HG02943 (cell line): ENCODE data around the gene CRIM1.

Experiments
- ATAC-seq: cut with Tn5 transposase; IDR thresholded peaks from one replicate; pipeline ENCODE4 v1.9.1; 2021; ENCODE audit warnings: mild to moderate bottlenecking, low read depth, moderate library complexity; ENCODE audit not compliant: unreplicated experiment

The CRIM1 gene

DNA sequence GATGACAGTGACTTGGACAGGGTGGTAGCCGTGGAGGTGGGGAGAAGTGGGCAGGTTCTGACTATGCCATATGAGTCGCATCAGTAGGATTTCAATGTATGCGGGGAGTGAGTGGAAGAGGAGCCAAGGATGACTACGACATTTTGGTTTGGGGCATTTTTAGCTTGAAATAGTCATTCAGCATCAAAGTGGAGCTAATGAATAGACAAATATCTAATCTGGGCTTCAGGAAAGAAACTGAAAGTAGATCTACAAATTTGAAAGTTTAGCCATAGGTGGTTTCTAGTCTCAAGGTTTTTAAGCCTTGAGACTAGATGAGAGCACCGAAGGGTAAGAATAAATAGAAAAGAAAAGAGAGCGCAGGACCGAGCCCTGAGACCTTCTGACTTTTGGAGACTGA lies 184.1 kb downstream of the CRIM1 start:
- peak; percentile 65 for ATAC-seq

DNA sequence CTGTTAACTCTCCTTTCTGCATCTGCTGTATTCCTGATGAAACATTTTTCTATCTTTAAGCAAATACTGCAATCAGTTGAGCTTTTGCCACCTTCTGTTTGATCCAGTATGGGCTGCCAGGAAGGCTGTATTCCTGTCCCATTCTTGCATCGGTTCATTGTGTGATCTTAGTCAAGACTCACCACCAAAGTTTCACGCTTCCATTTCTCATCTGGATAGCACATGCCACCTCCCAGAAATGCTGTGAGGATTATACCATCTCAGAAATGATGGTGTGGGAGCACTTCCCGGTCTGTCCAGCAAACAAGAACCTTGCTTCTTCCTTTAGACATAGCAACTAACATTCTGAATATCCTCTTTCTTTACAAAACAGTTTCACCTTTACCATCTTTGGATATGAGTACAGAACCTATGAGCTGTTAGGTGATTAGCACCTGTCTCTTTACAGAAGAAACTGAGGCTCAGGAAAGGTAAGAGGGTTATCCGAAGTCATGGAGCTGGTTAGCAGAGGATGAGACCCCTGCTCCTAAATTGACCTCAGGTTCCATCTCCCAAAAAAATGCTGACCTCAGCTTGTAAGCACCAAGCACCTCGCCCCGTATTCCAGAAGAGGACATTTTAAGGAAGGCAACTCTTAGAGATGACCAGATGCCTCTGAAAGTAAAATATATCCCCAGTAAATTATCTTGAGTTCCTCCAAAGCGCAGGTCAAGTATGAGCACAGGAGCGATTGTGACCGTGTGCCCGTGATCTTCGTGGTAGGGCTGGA lies 185.6 kb downstream of the CRIM1 start:
- ATAC-seq: no peak

DNA sequence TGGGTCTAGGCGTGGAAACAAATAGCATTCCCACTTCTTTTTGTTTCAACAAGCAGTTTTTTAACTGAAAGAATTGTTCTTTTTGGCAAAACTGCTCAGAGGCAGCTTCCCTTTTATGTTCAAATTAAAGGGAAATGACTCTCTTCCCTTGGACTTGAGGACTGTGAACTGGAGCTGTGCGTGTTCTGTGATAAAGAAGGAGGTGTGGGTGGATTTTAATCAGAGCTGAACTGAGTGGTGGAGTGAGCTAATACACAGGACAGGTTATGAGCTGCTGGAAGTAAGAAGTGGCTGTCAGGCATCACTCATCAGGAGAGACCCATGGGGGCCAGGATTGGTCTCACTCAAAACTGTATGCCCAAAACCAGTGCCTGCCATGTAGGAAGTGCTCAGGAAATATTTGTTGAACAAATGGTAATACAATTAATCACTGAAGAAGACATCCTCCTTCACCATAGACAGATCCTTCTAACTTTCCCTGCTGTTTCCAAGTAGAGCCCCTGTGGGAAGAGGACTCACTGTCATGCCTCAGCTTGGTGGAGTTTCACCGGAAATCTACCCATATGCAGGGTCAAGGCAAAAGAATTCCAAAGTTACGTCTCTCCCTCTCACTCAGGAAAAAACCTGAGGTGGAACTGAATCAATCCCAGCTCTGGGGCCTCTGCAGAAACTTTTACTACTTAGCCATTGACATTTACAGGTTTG lies 186.5 kb downstream of the CRIM1 start:
- no peak for ATAC-seq

DNA sequence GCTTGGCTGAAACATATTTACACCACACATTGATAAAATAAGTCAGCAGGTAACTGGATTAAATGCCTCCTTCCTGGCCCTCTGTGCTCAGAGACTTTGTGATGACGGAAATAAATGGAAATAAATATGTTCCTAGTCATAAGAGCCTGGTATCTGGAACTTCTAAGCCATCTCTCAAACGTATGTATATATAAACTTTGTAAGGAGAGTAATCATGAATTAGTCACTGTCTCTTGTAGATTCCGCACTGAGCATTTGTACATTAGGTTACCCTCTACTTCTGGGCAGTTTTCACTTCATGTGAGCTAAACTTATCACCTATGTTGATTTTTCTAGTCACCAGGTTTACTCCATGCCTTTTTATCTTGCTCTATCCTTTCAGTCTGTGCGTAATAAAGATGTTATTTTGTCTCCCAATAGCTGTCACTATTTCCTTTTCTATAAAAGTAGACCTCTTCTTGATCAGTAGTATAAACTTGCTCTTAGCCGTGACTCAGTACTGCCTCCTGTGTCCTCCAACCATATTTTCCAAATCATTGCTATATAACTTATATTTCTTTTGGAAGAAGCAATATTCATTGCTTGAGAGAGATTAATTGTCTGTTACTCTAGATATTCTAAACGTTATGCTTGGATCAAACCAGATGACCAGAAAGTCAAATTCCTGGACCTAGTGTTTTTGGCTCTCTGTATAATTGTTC lies 189.2 kb downstream of the CRIM1 start:
- no peak for ATAC-seq

DNA sequence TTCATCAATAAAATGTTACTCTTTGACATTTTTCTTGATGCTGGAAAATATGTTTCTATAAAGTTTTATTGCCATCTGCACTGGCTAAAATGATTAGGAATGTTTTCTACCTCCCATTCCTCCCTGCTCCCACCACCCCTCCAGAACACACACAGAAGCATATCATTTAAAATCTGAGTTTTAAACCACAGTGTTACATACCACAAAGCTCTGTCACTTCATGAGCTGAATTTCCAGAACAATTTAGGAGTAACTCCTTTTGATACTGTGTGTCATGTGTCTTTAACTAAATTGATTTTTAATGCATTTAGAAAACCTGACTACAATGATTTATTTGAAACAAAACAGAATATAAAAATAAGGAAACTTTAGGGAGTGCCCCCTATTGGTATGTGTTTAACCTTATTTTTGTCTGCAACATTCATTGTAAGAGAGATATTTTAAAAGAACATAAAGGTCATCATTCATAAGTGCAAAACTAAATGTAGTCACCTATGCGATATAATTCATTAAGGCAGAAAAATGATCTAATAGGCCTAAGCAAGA lies 190.4 kb downstream of the CRIM1 start:
- ATAC-seq: no peak

DNA sequence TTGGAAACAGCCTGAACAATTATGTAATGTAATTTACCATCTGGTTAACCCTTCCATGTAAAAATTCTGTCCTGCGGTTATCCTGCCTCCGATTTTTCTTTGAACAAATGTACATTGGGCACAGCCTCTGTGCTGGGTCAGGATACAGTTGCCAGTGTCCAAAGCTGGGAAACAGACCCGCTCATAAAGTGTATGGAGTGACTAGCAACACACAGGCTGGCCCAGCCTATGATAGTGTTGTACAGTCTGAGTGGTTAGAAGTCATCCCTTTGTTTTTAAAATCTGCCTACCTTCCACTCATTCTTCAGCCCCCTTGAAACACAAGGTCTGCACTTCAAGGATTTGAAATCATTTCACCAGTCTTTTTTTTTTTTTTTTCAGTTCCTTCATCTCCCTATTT lies 192.3 kb downstream of the CRIM1 start:
- ATAC-seq: no peak

DNA sequence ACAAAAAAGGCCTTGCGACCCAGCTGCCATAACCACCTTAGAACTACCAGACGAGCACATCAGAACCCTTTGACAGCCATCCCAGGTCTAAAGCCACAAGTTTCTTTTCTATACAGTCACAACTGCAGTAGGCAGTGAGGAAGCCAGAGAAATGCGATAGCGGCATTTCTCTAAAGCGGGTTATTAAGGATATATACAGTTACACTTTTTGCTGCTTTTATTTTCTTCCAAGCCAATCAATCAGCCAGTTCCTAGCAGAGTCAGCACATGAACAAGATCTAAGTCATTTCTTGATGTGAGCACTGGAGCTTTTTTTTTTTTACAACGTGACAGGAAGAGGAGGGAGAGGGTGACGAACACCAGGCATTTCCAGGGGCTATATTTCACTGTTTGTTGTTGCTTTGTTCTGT lies 193.6 kb downstream of the CRIM1 start:
- ATAC-seq: no peak

DNA sequence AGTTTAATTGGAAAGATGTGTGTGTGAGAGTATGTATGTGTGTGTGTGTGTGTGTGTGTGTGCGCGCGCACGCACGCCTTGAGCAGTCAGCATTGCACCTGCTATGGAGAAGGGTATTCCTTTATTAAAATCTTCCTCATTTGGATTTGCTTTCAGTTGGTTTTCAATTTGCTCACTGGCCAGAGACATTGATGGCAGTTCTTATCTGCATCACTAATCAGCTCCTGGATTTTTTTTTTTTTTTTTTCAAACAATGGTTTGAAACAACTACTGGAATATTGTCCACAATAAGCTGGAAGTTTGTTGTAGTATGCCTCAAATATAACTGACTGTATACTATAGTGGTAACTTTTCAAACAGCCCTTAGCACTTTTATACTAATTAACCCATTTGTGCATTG lies 194.4 kb downstream of the CRIM1 start:
- no peak for ATAC-seq

DNA sequence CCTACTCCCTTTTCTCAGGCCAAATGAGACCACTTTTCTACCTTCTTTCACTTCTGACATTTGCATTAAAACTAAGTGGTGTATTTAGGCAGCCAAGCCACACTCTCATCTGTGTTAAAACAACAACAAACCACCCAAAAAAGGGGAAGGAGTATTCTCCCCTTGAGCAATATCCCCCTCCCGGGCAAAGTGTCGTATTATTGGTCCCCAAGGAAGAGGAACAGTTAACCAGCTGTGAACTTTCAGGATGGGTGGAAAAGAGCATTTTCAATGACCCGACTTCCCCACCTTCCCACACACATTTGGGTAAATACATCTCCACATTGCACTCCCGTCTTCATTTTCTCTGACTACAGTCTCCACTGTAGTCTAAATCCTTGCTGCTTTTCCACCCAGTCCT lies 198.1 kb downstream of the CRIM1 start:
- no peak for ATAC-seq

DNA sequence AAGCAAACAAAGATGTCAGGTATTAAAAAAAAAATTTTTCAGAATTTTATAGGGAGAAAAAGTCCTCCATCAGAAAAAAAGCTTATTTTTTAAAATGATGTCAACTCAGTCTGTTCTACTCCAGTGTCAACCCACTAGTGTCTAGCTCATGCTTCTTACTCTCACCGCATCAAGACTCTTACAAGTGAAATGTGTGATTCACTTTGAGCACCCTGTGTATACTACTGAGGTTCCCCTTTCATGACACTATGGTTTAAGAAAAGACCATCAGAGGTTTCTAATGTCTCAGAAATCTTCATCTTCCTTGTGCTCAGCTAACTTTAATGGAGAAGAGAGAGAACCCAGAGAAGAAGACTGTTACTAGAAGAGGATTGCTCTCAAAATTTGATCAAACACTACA lies 199.0 kb downstream of the CRIM1 start:
- no peak for ATAC-seq

DNA sequence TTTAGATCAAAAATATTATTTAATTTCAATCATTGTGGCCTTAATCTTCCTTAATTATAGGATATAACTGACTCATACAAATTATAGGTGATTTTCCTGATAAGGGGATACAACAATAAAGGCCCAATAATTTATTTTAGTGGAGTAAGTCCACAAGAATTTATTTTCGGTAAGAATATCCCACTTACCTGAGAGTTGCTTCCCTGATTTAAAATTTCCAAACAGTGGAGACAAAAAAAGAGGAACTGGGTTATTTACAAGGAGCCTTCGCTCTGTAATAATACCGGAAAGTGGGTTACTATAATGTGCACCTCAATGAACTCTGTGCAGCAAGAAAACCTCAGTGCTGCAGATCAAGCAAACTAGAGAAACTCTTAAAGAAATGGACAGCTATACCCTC lies 200.2 kb downstream of the CRIM1 start:
- no peak for ATAC-seq

DNA sequence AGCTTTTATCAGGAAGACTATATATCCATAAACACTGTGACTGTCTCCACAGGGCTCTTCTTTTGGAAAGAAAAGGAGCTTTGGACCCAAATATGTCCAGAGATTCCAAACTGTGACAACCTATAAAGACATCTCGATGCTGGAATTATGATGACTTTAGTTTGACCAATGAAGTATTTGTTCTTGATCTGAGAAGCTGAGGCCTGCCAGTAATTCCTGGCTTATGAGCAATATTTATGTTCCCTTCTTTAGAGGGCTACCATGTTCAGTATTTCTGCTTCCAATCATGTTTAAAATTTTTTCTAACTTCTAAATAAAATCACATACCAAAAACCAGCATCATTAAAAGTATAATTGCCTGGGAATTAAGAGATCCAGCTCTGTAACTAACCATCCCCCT lies 201.3 kb downstream of the CRIM1 start:
- no peak for ATAC-seq

DNA sequence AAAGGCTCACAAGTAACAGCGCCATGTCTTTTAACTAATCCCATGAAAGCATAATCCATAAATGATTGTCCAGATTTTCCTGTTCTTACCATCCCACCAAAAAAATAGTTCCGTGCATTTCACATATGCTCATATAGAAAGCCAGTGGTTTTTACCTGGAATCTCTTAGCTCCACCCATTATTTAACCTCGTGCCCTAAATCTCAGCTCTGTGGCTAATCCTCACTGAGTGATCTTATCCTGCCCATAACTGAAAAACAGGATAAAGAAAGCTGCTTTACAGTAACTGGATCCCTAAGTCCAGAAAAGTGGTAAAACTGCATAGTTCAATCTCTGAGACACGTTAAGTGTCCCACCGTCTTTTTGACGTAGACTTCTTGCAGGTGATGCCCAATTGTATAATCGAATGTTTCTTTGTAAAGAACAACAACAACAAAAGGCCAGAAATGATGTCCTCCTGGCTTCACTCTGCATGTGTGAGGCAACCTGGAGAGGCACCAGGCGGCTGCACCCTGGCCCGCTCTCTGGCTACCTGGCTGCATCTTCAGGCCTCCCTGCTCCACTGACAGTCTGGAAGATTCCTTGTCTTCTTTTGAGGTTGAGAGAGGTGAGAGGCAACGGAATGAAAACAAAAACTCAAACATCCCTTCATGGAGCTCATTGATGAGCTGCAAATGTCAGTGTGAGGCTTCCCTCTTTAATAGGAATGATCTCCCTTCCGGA lies 203.8 kb downstream of the CRIM1 start:
- ATAC-seq: no peak

DNA sequence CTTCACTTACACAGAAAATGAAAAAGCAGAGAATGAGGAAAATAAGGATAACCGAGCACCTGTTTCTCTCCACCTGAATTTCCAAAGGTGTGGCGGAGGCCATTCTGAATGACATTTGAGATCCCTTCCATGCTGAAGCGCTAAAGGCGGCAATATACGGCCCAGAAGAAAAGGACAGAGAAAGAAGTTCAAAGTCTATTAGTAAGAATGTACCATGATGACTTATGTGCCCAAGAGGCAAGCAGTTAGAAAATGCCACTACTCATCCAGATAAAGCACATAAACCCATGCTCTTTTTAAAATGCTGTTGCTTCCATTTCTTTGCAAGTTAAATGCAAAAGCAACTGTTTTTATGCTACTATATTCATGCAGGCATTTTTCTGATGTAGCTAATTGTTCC lies 205.1 kb downstream of the CRIM1 start:
- no peak for ATAC-seq

DNA sequence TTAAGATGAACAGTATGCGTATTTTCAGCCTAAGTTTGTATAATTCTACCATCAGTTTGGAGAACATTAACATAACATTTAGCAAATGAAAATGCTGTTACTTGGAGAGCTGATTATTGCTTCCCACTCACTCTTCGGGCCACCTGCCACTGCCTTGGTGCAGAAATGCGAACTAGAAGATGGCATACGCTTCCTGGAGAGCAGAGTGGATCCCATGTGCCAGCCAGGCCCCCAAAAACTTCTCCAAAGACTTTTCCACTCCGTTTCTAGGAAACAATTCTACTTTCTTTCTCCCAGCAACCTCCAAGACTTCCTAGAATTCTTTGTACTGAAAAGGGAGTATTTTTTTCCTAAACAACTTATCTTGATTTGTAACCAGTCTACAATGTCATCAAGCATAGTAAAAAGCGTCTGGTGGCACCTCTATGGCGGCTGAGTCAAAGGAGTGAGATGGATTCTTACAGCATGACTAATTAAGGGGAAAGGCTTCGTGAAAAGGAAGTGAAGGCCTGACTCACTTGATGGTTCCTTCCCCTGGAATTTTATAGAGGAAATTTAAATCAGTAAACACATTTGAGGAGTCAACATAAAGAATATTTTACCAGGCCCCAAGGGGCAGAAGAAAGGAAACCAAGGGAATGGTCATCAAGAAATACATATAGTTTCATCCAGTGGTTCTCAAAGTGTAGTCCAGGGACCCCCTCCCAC lies 205.8 kb downstream of the CRIM1 start:
- ATAC-seq: no peak

DNA sequence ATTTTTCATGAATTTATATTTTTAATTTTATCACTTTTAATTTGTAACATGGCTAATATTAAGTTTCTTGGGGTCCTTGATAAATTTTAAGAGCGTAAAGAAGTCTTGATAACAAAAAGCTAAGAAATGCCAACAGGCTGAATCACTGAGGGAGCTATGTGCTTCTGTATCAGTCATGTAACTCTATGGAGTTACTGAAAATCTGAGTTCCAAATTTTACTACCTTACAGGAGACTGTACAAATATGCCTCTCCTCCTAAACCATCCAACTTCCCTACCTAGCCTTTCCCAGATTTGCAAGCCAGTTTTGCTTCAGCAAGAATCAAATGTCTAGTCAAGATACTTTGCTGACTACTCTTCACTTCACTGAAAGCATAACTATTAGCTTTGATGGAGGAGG lies 206.7 kb downstream of the CRIM1 start:
- no peak for ATAC-seq

DNA sequence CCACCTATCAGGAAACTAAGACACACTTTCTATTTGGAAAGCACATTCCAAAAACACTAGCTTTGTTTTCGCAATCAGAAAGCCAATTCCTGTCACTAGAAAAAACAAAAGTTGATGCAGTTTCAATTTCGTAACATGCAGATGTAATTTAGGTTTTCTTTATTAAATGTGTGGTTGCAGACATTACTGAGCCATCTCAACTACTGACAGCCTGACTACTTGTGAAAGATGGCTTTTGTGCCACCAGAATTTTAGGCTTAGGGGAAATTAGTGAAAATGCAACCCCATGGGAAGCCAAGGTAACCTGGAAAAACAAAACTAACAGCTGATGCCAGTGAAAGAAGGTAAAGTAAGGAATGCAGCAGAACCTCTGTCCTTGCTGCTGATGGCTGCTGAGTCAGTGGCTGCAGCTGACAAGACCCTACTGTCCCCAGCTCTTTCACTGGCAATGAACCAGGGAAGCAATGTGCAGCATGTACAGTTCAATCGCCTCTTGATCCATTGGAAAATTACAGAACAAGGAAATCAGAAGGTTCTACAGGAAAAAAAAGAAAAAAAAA lies 207.5 kb downstream of the CRIM1 start:
- ATAC-seq: no peak

DNA sequence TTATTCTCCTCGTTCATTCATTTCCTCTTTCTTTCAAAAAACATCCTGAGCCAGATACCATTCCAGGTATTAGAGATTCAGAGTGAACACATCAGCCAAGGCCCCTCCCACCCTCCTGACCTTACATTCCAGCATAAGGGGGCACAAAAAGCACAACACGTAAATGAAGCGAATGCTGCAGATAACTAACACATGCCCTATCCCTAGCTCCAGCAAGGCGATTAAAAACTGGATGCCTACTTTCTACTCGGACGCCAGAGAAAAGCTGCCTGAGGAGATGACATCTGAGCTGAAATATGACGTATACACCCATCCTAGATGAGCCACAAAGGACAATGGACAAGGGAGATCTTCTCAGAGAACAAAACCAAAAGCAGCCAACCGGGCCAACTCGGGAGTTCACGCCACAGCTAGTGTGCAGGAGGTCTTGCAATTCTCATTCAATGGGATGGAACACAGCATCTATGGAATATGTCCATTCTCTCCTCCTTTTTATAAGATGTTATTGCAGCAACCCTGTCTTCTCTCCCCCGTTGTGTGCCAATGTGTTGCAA lies 208.9 kb downstream of the CRIM1 start:
- ATAC-seq: no peak

DNA sequence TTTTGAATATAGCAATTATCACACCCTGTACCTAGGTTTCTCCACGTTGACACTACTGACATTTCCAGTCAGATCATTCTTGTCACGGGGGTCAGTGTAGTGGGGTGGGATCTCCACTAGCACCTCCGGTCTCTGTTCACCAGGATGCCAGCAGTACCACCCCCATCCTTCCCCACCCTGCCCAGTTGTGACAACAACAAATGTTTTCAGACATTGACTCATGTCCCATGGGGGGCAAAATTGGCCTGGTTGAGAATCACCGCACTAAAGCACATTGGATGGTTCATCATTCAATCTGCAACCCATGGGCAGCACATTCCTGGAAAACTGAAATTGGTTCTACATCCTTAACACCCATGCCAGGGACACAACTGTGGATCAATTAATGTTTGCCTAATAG lies 210.1 kb downstream of the CRIM1 start:
- no peak for ATAC-seq

DNA sequence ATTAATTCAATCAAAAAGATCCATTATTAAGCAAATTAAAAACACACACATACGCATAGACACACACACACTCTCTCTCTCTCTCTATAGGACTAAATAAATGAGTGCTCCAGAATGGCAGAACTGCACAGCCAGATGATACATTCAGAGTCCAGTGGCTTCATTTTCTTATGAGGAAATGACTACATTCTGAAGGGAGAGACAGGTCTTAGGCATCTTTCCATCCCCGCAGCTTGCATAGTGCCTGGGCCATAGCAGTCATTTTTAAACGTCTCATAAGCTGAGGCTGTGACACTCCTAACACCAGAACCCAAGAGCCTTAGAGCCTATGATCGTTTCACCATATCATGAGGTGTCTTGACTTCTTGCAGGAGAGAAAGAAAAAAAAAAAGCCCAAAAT lies 211.3 kb downstream of the CRIM1 start:
- no peak for ATAC-seq
